GM21825 (cell line): ENCODE data around the gene ADAMTS9.

Experiments
- ATAC-seq: cut with Tn5 transposase; IDR thresholded peaks from one replicate; pipeline ENCODE4 v1.9.1; 2021; ENCODE audit warnings: mild to moderate bottlenecking, moderate library complexity; ENCODE audit not compliant: unreplicated experiment

ADAMTS9 gene

GRCh38 chr3:64621275-64621674, 66.5 kb downstream of the ADAMTS9 start:
- no peak for ATAC-seq

- no peak for ATAC-seq
These were observed 67.8 kb downstream of the ADAMTS9 start for GRCh38 chr3:64620020-64620419.

DNA sequence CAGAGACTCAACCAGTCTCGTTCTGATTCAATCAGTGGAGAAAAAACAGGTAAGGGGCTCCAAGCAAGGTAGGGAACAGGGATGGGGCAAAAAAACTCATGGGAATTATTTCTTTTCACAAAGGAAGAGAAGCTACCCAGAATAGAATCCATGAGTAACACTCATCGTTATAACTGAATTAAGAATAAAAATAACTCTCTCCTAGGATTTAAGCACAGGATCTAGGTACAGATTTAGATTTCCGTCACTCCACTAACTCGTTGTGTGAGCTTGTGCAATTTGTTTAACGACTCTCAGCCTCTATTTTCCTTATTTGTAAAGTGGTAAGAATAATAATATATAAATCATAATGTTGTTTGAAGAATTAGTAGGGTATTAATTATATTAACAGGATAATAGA, 68.6 kb downstream of the ADAMTS9 start:
- no peak for ATAC-seq

DNA sequence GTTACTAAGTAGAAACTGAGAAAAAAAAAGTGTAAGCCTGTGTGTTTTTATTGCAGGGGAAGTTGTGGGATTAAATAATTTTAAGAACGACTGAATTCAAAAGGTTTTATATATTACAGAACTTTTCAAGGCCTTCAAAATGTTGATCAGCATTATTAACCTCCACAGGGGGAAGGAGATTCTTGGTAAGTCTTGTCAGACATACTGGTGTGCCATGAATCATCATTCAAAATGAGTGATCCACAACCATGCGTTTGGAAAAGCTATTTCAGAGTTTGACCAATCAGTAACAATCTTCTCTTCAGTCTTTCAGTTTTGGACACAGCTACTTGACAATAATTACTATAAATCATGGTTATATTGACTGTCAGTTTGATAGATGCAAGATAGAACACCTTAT, 70.2 kb downstream of the ADAMTS9 start:
- ATAC-seq, result no peak

DNA sequence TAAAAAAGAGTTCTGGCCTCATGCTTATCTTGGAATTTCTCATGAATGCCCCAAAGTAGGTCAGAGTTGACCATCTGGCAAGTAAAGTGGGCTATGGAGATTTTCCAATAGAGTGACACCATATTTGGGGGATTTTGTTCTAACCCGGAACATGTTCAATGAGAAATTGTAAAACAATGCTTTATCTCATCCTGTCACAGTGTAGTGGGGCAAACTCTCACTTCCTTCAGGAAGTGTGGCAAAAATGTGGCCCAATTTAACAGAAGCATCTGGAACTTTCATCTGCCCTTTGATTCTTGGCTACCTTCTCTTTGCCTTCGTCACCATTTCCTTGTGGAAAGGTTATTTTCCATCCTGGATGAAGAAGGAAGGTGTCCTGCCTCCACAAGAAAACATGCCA, 70.8 kb downstream of the ADAMTS9 start:
- ATAC-seq, result no peak

DNA sequence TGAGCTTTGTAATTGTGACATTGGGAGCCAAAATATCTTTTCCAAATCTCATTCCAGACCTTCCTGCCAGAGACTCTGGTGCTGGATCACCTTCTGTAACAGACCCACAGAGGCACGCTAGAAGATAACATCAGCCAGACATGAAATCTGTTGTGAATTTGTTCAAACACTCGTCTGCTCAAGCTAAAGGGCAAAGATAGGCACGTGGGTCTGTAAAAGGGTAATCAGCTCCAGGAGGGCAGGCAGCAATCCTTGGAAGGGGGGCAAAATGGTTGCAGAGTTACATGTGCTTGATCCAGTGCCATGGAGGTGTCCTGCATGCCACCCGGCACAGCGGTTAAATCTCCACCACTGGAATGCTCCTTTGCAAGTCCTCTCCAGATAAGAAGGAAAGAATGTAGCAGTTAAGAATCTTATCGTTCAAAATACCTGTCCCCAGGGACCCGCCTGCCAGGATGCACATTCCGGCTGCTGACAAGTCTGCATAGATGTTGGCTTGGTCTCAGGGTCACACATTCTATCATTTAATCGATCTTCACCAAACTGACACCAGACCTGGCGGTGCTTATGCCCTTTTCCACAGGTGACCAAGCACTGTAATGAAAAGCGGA, 74.8 kb downstream of the ADAMTS9 start:
- ATAC-seq, result no peak

- no peak for ATAC-seq
These were observed 75.5 kb downstream of the ADAMTS9 start for GRCh38 chr3:64612082-64612860.

- ATAC-seq, result no peak
These were observed 79.1 kb downstream of the ADAMTS9 start for GRCh38 chr3:64608741-64609140.

DNA sequence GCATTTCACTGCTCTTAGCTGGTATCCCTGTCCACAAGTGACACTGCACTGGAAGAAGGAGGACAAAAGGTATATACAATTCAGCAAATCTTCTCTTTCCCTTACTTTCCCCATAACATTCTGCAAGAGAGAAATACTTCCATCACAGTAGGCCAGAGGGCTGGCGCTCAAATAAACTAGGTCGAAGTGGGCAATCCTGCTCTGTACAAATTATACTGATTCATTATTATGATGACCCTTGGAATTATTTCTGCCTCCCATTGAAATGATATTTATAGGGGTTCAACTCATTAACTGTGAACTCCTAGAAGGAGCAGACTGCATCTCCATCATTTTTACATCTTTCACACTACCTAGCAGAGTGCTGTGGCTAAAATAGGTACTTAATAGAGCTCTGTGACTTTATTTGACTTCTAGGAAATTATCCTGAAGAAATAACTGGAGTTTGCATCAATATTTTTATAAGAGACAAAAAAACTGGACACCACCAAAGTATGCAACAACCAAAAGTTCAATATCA, 80.7 kb downstream of the ADAMTS9 start:
- no peak for ATAC-seq

DNA sequence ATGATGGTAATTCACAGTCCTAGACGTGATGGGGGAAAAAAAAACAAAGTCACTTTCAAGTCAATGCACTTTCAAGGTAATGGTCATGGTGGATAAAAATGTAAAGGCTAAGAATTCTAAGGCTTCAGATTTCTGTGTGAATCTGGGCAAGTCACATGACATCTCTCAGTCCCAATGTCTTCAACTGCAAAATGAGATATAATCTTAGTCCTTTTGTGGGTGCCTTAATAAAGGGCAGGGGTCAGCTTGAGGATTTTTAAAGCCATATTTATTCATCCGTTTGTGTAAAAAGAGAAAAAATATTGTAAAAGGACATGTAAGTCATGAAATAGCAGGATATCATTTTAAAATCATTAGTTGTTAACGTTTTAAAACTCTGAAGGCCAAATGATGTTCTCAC, 83.5 kb downstream of the ADAMTS9 start:
- no peak for ATAC-seq

DNA sequence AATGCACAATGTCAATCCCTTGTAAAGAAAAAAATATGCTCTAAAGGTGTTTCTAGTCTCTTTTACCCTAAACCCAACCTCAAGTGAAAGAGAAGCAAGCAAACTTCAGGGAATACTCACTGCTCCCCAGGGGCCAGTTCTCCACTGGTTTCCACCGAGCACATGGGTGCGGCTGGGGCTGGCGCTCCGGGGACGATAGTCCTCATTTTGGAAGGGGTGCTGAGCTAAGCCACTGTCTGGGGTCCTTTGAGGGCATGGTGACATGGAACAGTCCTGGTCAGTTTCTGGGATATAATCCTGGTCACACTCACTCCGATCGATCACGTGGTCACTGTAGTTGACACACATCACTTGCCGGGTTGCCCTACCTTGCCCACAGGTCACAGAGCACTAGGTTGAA, 86.0 kb downstream of the ADAMTS9 start:
- ATAC-seq, result no peak

DNA sequence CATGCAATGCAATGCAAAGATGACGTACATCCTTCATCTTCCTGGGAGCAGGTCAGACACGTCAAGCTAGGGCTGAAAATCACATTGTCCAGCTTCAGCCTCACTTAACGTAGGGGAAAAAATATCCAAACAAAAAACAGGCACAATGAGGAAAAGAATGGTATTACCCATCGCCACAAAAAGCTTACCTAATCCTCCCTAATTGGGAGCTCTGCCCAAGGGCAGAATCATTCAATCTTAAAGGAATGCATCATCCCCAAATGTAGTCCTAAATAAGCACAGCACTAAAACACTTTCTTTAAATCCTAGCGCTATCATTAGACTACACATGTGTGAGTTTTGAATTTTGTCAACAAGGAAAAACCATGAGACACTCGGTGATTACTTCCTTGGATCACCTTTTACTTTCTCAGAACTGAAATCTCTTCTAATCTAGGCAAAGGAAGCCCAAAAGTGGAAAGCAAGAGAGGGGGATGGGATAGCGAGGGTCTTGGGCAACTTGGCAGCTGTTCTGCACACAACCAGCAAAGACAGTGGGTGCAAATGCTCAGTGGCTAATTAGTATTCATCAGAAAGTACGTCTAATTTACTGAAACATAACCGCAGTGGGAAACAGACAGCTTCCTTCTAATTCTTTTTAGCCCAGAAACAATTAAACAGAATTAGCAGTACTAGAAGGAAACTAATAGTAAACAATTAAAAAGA, 87.4 kb downstream of the ADAMTS9 start:
- ATAC-seq, result no peak

GRCh38 chr3:64599651-64600050, 88.1 kb downstream of the ADAMTS9 start:
- ATAC-seq, result no peak

- no peak for ATAC-seq
These were observed 92.5 kb downstream of the ADAMTS9 start for GRCh38 chr3:64595253-64595694.

GRCh38 chr3:64594134-64594533, 93.7 kb downstream of the ADAMTS9 start:
- ATAC-seq, result no peak

DNA sequence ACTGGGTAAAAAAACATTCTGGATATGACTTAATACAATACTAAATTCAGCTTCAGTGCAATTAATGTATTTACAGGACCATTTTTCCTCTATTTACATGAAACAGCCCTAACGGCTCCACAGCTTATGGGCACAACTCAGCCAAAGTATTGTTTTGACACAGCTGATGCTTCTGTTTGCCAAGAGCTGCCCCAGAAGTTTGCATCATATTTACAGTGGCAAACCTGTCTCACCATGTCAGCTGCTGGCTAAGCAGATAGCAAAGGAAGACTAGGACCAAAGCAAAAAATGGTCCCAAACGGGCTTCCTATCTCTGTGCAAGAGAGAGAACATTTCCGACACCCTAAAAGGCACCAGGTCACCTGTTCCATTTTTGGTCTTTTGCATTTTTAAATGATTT, 94.5 kb downstream of the ADAMTS9 start:
- no peak for ATAC-seq

- no peak for ATAC-seq
These were observed 96.2 kb downstream of the ADAMTS9 start for GRCh38 chr3:64591615-64592014.

DNA sequence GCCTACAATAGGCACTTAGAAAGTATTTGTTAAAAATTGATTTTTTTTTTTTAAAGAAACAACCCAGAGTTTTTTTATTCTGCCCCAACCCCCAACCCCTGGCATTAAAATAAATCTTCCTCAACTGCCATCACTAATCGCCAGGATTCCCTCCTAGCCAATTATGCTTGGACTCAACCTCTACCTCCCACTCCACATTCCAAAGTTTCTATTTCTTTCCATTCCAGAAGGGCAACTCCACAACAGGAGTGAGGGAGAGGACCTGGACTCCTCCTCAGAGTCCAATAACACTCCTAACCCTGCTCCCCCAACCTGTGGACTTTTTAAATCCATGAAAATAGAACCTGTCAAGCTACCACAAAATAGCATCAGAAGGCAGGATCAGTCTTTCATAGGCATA, 99.4 kb downstream of the ADAMTS9 start:
- ATAC-seq, result no peak

GRCh38 chr3:64586952-64587351, 100.8 kb downstream of the ADAMTS9 start:
- ATAC-seq, result no peak

DNA sequence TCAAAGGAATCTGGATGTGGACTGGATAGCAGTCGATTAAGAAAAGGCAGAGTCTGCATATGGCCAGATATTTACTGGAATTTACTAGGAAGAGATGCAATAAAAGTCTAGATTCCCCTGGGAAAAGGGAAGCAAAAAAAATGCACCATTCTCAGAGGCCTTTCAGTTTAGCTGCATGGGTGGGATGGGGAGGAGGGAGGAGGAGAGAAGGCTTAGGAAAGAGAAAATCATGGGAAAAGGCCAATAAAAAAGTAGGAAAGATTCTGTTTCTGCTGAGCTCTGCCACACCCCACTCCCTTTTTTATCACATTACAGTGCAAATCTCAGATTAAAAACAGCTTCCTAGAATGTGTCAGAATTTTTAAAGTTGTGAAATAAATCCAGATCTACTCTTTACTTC, 103.6 kb downstream of the ADAMTS9 start:
- ATAC-seq, result no peak

DNA sequence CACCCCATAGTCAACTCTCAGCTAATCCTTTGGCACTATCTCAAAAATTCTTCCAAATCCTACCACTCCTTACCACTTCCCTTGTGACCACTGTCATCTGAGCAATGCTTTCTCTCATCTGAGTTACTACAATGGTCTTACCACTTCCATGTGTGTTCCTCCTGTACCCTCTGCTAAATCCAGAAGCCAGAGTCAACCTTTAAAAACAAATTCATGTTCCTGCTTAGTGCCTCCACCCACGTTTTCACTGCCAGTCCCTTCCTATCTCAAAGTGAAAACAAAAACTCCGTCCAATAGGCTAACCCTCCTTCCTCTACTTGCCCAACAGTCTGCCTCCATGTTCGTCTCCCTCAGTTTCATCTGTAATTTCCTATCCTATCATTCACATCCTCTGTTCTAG, 109.0 kb downstream of the ADAMTS9 start:
- ATAC-seq, result no peak
